ENCODE results near the gene MDM2.
A peak's percentile ranks its signal among the peaks of the same experiment; 100 is the strongest.

MDM2 gene

GRCh38 chr12:68884251-68884650 is 76.3 kb downstream of the MDM2 start:
- no peak for DNase-seq

GRCh38 chr12:68885381-68885780 is 77.4 kb downstream of the MDM2 start:
- no peak for DNase-seq

GRCh38 chr12:68886636-68887572 is 78.9 kb downstream of the MDM2 start:
- no peak for DNase-seq

DNA sequence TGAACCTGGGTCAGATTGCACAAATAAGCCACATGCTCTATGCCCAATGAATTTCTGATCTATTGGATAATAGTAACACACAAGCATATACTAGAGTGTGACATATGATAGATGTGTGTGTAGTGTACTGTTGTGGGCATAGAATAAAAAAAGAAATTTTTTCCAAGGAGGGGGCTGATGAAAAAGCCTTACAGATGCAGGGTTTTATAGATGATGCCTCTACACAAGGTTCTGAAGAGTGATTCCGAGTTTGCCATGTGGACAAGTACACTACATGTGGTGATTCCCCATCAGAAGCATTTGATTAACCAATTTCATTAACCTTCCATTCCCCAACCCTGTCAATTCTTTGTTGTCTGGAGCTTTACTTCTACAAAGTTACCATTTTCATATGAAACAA is 79.7 kb downstream of the MDM2 start:
- DNase-seq = no peak

GRCh38 chr12:68888243-68888642 is 80.3 kb downstream of the MDM2 start:
- DNase-seq = peak; percentile 72

DNA sequence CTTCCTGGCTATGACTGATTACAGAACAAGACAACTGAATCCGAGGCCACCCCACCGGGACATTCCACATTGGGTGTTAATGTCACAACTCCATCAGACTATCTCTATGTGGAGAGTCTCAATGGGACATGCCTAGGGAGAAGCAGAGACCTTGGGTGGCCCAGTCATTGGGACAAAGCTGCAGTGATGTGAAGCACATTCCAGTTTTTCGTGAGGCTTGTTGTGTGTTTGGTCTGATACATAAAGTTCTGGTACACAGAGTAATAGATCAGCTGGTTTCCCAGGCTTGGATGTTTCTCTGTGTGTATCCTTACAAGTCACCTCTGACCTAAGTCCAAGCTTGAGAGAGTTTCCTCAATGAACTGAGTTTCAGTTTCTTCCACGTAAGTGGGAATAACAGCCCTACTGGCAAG is 82.7 kb downstream of the MDM2 start:
- DNase-seq = no peak

DNA sequence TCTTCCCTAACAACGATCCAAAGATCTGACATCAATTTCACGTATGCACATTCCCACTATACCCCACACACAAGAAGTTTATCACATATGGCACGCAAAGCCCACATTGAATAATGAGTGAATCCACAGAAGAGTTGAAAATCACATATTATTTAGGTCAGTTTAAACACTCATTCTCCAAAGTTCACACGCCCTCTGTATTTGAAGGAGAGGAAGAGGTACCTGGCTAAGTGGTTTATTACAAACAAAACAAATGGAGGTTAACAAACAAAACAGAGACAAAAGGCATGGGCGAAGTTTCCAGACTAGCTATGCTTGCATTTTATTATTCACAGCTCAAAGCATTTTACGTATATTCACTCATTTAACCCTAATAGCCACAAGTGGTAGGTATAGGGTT is 83.2 kb downstream of the MDM2 start:
- no peak for DNase-seq

DNA sequence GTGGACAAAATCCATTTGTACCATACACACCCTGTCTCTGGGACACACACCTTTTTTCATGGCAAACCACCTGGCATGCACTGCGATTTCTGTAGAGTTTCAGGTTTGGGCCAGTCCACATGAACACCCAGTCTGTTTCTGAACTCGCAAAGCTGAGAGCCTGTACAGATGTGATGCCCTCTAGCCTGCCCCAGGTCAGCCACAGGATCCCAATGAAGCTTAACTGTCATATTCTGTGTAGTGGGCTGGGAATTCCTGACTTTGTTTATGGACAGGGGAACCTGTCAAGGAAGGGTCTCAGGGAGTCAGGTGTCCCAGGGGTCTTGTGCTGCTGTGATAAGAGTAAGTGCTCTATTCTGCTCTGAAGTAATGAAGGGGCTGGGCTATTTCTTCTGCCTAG is 85.2 kb downstream of the MDM2 start:
- DNase-seq = no peak

GRCh38 chr12:68893741-68894140 is 85.8 kb downstream of the MDM2 start:
- no peak for DNase-seq

- DNase-seq = no peak
Measured at GRCh38 chr12:68894276-68894855, 86.4 kb downstream of the MDM2 start.

DNA sequence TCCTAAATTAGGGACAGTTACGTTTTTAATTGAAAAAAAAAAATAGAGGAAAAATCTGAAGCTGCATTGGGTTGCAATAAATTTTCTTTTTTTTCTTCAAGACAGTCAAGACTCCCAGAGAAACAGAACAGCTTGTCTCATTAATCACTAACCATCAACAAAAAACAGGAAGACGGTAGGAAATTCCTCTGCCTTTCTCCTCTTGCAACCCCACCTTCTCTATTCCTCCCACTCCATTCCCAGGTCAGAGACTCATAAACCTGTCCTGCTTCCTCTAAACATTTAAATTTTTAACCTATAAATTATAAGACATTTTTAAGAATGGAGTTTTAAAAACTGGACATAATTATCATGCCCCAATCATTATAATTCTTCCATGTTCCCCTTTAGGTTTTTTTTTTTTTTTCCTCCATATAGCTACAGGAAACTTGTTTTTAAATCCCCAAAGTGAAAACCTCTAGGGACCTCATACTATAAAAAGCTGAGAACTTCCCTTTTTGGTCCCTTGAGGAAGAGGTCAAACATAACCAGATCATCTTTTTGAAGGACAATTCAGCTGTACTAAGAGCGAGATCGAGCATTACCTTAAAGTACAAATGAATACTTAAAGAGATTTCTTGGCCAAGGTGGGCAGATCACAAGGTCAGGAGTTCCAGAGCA is 89.0 kb downstream of the MDM2 start:
- DNase-seq = no peak

- DNase-seq = no peak
Measured at GRCh38 chr12:68899251-68899771, 91.3 kb downstream of the MDM2 start.

GRCh38 chr12:68900241-68900640 is 92.3 kb downstream of the MDM2 start:
- no peak for DNase-seq

All from activated CD4-positive, alpha-beta T cell treated with anti-CD3 and anti-CD28 coated beads, Interleukin-10, Interleukin-2, amounts not matched to agents 100 ng/mL and 50 ng/mL, durations not matched to agents 16 hours and 8 hours (primary cell).